T-helper 2 cell treated with Interferon-gamma antibody and Interleukin-4, amounts not matched to agents 5 μg/mL and 100 μg/mL, for 36 hours (primary cell): ENCODE measurements around the gene FZR1.
A peak's percentile ranks its signal among the peaks of the same experiment; 100 is the strongest.

Experiments used
- DNase-seq: peaks from one replicate; pipeline ENCODE4 v3.0.0; 2021; ENCODE audit warnings: low spot score
- H3K27ac Mint-ChIP-seq: one replicate; pipeline ENCODE4 v1.8.0; 2021; ENCODE audit warnings: mild to moderate bottlenecking, mixed read lengths
- H3K27me3 Mint-ChIP-seq: one replicate; pipeline ENCODE4 v1.8.0; 2021; ENCODE audit warnings: low read depth, mixed read lengths
- H3K36me3 Mint-ChIP-seq: one replicate; pipeline ENCODE4 v1.8.0; 2021; ENCODE audit warnings: low read depth, mixed read lengths
- H3K4me1 Mint-ChIP-seq: one replicate; pipeline ENCODE4 v1.8.0; 2021; ENCODE audit warnings: low read depth, mixed read lengths
- H3K4me3 Mint-ChIP-seq: one replicate; pipeline ENCODE4 v1.8.0; 2022; ENCODE audit warnings: mild to moderate bottlenecking, moderate library complexity, mixed read lengths
- H3K9me3 Mint-ChIP-seq: one replicate; pipeline ENCODE4 v1.8.0; 2021; ENCODE audit warnings: mixed read lengths

FZR1 gene

DNA sequence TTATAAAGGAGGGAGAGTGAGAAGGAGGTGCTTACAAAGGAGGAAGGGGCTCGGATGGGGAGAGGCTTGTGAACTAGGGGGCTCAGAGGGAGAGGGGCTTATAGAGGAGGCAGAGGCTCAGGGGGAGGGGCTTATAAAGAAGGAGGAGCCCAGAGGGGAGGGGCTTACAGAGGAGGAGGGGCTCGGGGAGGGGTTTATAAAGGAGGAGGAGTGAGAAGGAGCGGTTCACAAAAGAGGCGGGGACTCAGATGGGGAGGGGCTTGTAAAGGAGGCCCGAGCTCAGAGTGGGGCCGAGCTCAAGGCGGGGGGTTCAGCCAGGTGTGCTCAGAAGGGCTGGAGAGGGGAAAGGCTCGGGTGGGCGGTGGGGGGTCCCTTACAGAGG lies 26.3 kb upstream of the FZR1 start:
- H3K36me3 Mint-ChIP-seq = no peaks in the 10 kb centered on the region
- H3K9me3 Mint-ChIP-seq = no peaks in the 10 kb centered on the region
- no peak overlapping the region for H3K27ac Mint-ChIP-seq
- H3K4me1 Mint-ChIP-seq = peaks cover 17% of the 10 kb centered on the region
- no peak for DNase-seq
- no peak overlapping the region for H3K4me3 Mint-ChIP-seq
- H3K27me3 Mint-ChIP-seq = peaks cover 2% of the 10 kb centered on the region

DNA sequence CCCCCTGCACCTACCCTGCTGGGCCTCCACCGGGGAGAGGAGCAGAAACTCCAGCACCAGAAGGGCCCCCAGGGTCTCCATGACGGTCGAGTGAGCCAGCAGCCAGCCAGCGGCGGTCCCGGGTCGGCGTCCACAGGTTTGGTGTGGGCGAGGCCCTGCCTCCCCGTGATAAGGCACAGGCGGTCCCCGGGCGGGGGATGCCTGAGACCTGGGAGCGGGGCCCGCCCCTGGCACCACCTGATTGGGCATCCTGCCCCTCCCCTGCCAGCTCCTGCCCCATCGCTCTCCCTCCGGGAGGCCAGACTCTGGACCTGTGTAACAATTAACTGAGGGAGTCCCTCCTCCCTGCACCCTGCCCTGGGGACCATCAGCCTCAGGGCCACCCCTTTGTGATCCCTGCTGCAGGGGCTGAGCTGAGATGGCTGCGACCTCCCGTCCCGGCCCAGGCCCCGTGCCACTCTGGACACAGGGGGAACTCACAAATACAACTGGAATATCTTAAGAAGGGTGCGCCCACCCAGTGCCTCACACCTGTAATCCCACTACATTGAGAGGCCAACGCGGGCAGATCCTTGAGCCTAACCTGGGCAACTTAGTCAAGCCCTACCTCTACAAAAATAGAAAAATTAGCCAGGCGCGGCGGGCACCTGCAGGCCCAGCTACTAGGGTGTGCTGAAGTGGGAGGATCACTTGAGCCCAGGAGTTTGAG lies 25.6 kb upstream of the FZR1 start, which contains the start of gene SMIM24:
TSS of gene SMIM24 (minus strand) at position 143 of the 709 bp plus-strand sequence. CDS start at position 81, 62 bp downstream.
- H3K27ac Mint-ChIP-seq = no peak within 1 kb of the TSS
- H3K4me3 Mint-ChIP-seq = peak within 1 kb of the TSS; percentile 78
- H3K27me3 Mint-ChIP-seq = peaks cover 2% of the 10 kb centered on the region
- H3K4me1 Mint-ChIP-seq = peaks cover 17% of the 10 kb centered on the region
- H3K9me3 Mint-ChIP-seq = no peaks in the 10 kb centered on the region
- H3K36me3 Mint-ChIP-seq = no peaks in the 10 kb centered on the region
- DNase-seq = no peak

DNA sequence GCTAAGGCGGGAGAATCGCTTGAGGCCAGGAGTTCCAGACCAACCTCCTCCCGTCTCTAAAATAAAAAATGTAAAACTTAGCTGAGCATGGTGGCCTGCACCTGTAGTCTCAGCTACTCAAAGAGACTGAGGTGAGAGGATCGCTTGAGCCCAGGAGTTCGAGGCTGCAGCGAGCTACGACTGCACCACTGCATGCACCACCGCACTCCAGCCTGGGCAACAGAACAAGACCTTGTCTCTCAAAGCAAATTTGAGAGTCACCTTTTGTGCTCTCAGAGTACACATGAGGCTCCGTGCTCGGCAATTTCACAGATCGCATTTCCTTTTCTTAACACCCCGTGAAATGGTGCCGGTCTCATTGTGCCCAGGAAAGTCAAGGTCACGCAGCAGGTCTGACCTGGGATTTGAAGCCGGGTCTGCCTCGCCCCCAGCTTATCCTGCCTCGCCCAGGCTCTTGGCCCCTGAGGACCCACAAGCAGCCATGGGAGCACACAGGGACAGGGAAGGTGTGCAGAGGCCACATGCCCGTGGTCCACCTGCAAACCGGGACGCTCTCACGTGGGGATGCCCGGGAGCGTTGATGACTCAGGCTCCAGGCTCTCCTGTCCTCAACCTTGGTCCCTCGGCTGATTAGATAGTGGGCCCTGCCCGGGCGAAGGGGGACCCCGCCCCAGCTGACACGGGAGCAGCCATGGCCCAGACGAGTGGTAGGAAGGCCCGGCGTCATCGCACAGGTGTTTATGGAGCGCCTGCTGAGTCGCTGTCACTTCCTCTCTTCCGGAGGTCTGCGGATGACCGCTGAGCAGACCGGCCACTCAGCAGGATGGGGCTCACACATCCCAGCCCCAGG lies 24.6 kb upstream of the FZR1 start:
- peaks cover 17% of the 10 kb centered on the region for H3K4me1 Mint-ChIP-seq

DNA sequence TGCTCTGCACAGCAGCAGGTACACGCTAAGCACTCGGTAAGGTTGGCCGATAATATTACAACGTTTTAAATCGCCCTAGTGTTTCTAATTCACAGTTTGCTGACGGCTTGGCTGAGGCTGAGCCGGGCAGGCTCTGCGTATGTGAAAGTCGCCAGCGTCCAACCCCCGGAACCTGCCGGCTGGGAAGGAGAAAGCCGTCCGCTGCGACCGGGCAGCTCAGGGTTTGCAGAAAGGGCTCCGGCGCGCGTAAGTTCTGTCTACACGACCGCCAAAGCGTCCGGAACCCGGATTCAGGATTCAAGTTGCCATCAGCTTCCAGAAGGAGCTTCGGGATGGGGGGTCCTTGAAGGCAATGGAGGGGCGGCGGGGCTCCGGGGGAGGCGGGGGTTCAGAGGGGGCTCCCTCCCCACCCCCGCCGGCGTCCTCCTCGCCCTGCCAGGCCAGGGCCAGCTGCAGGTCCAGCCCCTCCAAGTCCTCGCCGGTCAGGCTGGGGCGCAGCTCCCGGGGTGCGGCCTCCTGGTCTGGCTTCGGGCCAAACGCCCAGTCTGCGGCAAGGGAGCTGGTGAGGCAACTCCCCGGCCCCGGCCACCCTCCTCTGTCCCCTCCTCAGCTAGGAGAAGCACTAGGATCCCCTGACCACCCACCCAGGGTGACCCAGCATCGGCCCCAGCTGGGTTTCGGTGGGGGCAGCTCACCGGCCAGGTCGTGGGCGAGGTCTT lies 23.4 kb upstream of the FZR1 start:
- Mint-ChIP-seq H3K9me3 (no peaks in the 10 kb centered on the region), H3K27me3 (peaks cover 2% of the 10 kb centered on the region), H3K4me1 (peaks cover 17% of the 10 kb centered on the region), H3K36me3 (no peaks in the 10 kb centered on the region), H3K4me3 (no peak overlapping the region), H3K27ac (no peak overlapping the region)
- no peak for DNase-seq

More for the DNA sequence above, 24.6 kb upstream of the FZR1 start:
- Mint-ChIP-seq H3K36me3 (no peaks in the 10 kb centered on the region), H3K27ac (no peak overlapping the region), H3K4me3 (no peak overlapping the region), H3K27me3 (peaks cover 2% of the 10 kb centered on the region), H3K9me3 (no peaks in the 10 kb centered on the region)
- no peak for DNase-seq

DNA sequence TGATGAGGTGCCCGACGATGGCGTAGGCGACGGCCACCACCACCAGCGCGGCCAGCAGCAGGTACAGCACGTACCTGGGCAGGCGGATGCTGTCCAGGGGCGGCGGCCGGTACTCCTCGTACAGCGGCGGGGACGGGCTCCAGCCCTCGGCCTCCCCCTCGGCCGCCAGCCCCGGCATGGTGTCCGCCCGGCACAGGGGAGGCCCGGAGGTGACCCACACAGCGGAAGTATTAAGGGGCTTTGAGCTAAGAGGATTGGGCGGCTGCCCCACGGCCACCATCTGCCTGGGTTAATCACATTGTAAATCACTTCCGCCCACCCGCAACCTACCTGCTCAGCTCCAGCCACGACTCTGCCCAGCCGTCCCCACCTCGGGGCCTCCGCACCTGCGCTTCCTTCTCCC lies 22.9 kb upstream of the FZR1 start, which contains the start of gene SMIM44:
TSS of gene SMIM44 (minus strand) at position 216 of the 403 bp plus-strand sequence. CDS start at position 178, 38 bp downstream.
- Mint-ChIP-seq H3K27me3 (no peaks in the 10 kb centered on the region), H3K36me3 (no peaks in the 10 kb centered on the region), H3K9me3 (no peaks in the 10 kb centered on the region), H3K4me3 (no peak within 1 kb of the TSS), H3K4me1 (peaks cover 14% of the 10 kb centered on the region), H3K27ac (no peak within 1 kb of the TSS)
- no peak for DNase-seq

DNA sequence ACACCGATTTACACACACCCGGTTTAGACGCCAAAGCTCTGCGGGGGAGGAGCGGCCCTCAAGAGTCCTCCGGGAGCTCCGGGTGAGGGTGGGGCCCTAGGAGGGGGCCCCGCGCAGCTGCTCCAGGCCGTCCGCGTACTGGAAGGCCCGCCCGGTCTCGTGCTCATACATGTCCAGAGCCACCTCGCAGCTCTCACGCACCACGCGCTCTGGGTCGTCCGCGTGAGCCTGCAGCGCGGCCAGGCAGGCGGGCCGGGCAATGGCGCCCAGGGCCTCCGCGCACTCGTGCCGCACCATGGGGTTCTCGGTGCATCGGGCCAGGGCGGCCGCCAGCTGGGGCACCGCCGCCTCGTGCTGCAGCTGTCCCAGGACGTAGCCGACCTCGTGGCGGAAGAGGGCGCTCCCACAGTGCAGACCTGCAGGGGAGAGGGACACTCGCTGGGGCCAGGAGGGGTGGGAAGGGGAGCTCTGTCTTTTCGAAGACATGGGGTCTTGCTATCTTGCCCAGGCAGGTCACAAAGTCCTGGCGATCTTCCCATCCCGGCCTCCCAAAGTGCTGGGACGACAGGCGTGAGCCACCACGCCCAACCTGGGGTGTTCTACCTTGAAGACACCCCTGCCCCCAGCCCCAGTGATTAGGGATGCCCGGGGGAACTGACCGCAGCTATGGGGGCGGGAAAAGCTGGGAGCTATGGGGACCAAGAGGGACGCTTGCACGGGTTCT lies 14.6 kb upstream of the FZR1 start:
- DNase-seq = no peak
- peaks cover 27% of the 10 kb centered on the region for H3K36me3 Mint-ChIP-seq

DNA sequence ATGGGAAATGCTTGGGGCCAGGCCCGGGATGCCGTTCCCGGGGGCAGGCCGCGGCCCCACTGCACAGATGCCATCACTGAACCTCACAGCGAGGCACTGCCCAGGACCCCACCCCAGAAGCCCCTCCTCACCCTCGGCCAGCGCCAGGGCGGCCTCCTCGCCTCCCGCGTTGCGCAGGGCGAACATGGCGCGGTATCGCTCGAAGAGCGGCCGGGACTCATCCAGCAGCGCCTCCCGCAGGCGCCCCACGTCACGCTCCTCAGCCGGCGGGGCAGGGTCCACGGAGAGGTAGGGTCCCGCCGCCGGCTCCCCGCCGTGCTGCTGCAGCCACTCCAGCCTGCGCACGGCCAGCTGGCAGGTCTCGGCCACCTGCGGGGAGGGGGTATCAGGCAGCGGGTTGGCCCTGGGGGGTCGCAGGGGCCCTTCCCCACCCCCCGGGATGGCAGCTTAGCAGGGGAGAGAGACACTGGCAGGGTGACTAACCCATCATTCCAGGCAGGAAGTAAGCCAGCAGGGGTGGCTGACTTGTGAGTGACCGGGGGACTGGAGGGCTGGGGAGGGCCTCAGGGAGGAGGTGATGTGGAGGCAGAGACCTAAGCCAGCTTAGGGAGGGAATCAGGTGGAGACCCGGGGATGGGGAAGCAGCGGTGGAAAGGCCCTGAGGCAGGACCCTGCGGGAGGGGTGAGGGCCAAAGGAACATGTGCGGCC lies 13.8 kb upstream of the FZR1 start:
- no peaks in the 10 kb centered on the region for H3K9me3 Mint-ChIP-seq
- no peak for DNase-seq
- peaks cover 7% of the 10 kb centered on the region for H3K4me1 Mint-ChIP-seq
- peak overlapping the region; percentile 15 for H3K27ac Mint-ChIP-seq
- no peaks in the 10 kb centered on the region for H3K27me3 Mint-ChIP-seq
- no peak overlapping the region for H3K4me3 Mint-ChIP-seq
- peaks cover 34% of the 10 kb centered on the region for H3K36me3 Mint-ChIP-seq

More for the DNA sequence above, 14.6 kb upstream of the FZR1 start:
- peaks cover 7% of the 10 kb centered on the region for H3K4me1 Mint-ChIP-seq
- H3K27me3 Mint-ChIP-seq = no peaks in the 10 kb centered on the region
- H3K4me3 Mint-ChIP-seq = no peak overlapping the region
- no peak overlapping the region for H3K27ac Mint-ChIP-seq
- no peaks in the 10 kb centered on the region for H3K9me3 Mint-ChIP-seq

DNA sequence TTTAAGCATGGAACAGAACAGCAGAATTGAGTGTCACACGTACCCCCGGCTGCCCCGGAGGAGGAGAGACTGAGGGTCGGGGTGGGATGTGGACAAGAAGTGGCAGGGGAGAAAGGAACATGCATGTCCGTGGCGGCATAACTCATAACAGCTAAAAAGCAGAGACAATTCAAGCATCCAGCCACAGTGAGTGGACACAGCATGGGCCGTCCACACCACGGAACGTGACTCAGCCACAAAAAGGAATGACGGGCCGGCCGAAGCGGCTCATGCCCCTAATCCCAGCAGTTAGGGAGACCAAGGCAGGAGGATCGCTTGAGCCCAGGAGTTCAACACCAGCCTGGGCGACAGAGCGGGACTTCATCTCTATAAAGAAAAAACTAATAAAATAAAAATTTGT lies 13.2 kb upstream of the FZR1 start:
- H3K27me3 Mint-ChIP-seq = no peaks in the 10 kb centered on the region
- no peaks in the 10 kb centered on the region for H3K9me3 Mint-ChIP-seq
- DNase-seq = no peak
- H3K4me1 Mint-ChIP-seq = peaks cover 7% of the 10 kb centered on the region
- peaks cover 38% of the 10 kb centered on the region for H3K36me3 Mint-ChIP-seq
- H3K27ac Mint-ChIP-seq = no peak overlapping the region
- no peak overlapping the region for H3K4me3 Mint-ChIP-seq

DNA sequence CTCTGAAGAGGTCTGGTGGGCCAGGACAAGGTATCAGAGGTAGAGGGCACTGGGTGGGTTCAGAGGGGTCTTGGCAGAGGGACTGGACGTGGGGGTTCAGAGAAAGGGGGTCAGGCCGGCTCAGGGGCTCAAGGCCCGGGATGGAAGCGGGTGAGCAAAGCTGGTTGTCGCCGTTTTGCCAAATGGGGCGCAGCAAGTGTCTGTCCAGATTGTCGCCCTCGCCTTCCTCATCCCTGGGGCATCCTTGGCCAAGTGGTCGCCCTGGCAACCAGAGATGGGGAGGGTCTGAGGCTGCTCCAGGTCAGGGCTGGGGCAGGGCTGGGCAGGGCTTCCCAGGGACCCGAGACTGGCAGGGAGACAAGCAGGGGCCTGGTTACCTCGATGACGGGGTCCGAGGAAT lies 12.5 kb upstream of the FZR1 start:
- Mint-ChIP-seq H3K27me3 (no peaks in the 10 kb centered on the region), H3K4me1 (peaks cover 7% of the 10 kb centered on the region), H3K36me3 (peaks cover 41% of the 10 kb centered on the region), H3K27ac (no peak overlapping the region), H3K9me3 (no peaks in the 10 kb centered on the region), H3K4me3 (no peak overlapping the region)
- DNase-seq = no peak

DNA sequence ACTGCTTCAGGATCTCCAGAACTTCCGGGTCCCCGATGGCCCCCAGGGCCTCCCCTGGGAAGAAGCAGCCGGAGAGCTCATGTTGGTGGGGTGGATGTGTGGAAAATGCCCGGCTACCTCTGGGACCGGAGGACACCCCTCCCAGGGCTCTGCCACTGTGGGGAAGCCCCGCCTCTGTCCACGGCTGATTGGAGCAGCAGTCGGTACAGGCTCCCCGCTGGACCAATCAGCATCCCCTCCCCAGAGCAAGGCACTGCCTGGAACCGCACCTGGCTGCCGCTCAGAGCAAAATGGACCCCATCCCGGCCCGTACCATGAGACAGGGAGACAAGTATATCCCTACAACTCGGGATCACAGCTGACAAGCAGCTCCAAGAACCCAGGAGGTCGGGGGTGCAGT lies 12.1 kb upstream of the FZR1 start:
- Mint-ChIP-seq H3K4me3 (peak overlapping the region; percentile 55), H3K9me3 (no peaks in the 10 kb centered on the region), H3K27me3 (no peaks in the 10 kb centered on the region), H3K36me3 (peaks cover 40% of the 10 kb centered on the region), H3K4me1 (peaks cover 8% of the 10 kb centered on the region), H3K27ac (no peak overlapping the region)
- peak; percentile 20 for DNase-seq

DNA sequence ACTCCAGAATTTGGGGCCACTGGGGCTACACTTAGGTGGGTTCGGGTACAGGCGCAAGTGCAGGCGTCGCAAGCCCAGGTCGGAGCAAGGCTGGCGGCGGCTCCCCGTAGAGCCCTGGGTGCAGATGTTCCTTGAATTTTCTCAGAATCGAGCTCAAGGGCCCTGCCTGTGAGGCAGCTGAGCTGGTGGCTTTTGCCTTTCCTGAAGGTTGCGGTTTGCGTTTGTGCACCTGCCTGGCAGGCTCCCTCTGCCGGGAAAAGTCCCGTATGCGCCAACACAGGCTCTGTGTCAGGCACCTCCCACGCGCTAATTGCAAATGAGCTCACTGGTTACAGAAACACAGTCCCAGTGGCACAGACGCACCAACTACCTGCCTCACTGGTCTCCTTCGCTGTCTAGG lies 11.6 kb upstream of the FZR1 start:
- H3K27ac Mint-ChIP-seq = peak overlapping the region; percentile 53
- peak overlapping the region; percentile 9 for H3K4me3 Mint-ChIP-seq
- no peaks in the 10 kb centered on the region for H3K27me3 Mint-ChIP-seq
- no peaks in the 10 kb centered on the region for H3K9me3 Mint-ChIP-seq
- DNase-seq = peak; percentile 65
- H3K4me1 Mint-ChIP-seq = peaks cover 10% of the 10 kb centered on the region
- peaks cover 41% of the 10 kb centered on the region for H3K36me3 Mint-ChIP-seq

DNA sequence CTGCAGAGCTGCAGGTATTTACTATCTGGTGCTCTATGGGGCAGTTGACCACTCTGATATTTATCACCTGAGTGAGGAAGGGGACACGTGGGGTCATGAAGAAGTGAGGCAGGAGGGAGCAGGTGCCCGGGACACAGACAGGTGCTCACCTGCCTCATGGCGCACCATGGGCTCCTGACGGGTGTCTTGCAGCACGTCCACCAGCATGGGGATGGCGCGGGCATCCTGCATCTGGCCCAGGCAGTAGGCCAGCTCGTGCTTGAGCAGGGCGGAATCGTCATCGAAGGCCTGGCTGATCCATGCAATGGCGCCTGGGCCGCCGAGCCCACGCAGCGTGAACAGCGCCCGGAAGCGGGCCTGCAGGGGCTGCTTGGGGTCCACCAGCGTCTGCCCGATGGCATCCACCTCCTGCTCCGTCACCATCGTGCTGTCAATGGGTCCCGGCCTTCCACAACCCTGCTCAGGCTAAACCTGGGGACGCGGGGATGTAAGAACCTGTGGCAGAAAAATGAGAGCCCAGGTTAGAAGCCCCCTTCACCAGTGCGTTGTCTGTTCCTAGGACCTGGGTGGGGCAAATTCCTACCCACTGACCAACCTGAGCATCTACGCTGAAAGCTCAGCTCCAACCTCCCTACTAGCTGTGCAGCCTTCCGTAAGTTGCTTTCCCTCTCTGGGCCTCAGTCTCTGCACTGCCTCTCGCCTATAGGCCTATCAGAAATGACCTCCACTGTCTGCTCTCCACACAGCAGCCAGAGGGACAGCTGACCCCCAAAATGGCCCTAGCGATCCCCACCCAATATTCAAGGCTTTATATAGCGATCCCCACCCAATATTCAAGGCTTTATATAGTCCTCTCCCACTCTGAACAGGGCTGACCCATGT lies 9.5 kb upstream of the FZR1 start:
- H3K4me3 Mint-ChIP-seq = no peak overlapping the region
- no peaks in the 10 kb centered on the region for H3K9me3 Mint-ChIP-seq
- H3K4me1 Mint-ChIP-seq = peaks cover 18% of the 10 kb centered on the region
- no peak overlapping the region for H3K27ac Mint-ChIP-seq
- DNase-seq = no peak
- no peaks in the 10 kb centered on the region for H3K27me3 Mint-ChIP-seq
- peaks cover 42% of the 10 kb centered on the region for H3K36me3 Mint-ChIP-seq
